Hepatocyte (in vitro differentiated cells): ENCODE data around the gene NKAIN2. TPM values are rescaled to one million over a fixed set of nuclear protein-coding genes. Genes with fewer than 3 reads are reported as not detected.

Experiments used
- DNase-seq: peaks from one replicate; pipeline ENCODE4 v3.0.0-alpha.2; 2016; ENCODE audit warnings: low spot score
- H2AFZ ChIP-seq: fragments of 200-600 bp; sonication (generic); 2 replicates; pipeline ENCODE4 v1.6.0; 2016; ENCODE audit warnings: antibody characterized with exemption, mild to moderate bottlenecking
- H3K27ac ChIP-seq: fragments of 200-600 bp; sonication (generic); 2 replicates; pipeline ENCODE4 v1.5.1; 2016; ENCODE audit warnings: mild to moderate bottlenecking
- H3K27me3 ChIP-seq: fragments of 200-600 bp; sonication (generic); 2 replicates; pipeline ENCODE4 v1.6.1; 2016
- H3K36me3 ChIP-seq: fragments of 200-600 bp; sonication (generic); replicated peaks from 2 replicates; pipeline ENCODE4 v1.5.1; 2016; ENCODE audit warnings: low read depth; ENCODE audit not compliant: insufficient read depth
- H3K4me1 ChIP-seq: fragments of 200-600 bp; sonication (generic); 2 replicates; pipeline ENCODE4 v1.5.1; 2016; ENCODE audit warnings: mild to moderate bottlenecking, moderate library complexity; ENCODE audit not compliant: insufficient read depth
- H3K4me2 ChIP-seq: fragments of 200-600 bp; sonication (generic); 2 replicates; pipeline ENCODE4 v1.6.0; 2016
- H3K4me3 ChIP-seq: fragments of 200-600 bp; sonication (generic); 2 replicates; pipeline ENCODE4 v1.5.1; 2016; ENCODE audit warnings: mild to moderate bottlenecking
- H3K79me2 ChIP-seq: fragments of 200-600 bp; sonication (generic); 2 replicates; pipeline ENCODE4 v1.6.0; 2017; ENCODE audit warnings: mild to moderate bottlenecking
- H3K9me2 ChIP-seq: fragments of 200-600 bp; sonication (generic); replicated peaks from 2 replicates; pipeline ENCODE4 v1.6.0; 2017; ENCODE audit warnings: mild to moderate bottlenecking; ENCODE audit not compliant: insufficient read depth
- H3K9me3 ChIP-seq: fragments of 200-600 bp; sonication (generic); 2 replicates; pipeline ENCODE4 v1.5.1; 2016; ENCODE audit warnings: low read depth, mild to moderate bottlenecking
- H4K20me1 ChIP-seq: fragments of 200-600 bp; sonication (generic); 2 replicates; pipeline ENCODE4 v1.6.0; 2016; ENCODE audit warnings: mild to moderate bottlenecking; ENCODE audit not compliant: insufficient read depth, poor library complexity, severe bottlenecking
- CTCF ChIP-seq: fragments of 200-600 bp; sonication (generic); IDR thresholded peaks from 2 replicates; pipeline ENCODE4 v1.5.1; 2016; ENCODE audit warnings: antibody characterized with exemption, mild to moderate bottlenecking; ENCODE audit not compliant: poor library complexity
- EZH2 ChIP-seq: fragments of 200-600 bp; sonication (generic); IDR thresholded peaks from 2 replicates; pipeline ENCODE4 v1.6.1; 2016; ENCODE audit warnings: antibody characterized with exemption, mild to moderate bottlenecking, borderline replicate concordance
- EZH2phosphoT487 ChIP-seq: fragments of 200-600 bp; sonication (generic); IDR thresholded peaks from one replicate; pipeline ENCODE4 v1.6.1; 2018; ENCODE audit warnings: antibody characterized with exemption, mild to moderate bottlenecking, low read depth, moderate library complexity; ENCODE audit not compliant: unreplicated experiment, severe bottlenecking
- WGBS: methylation state at CpG from one replicate; pipeline ENCODE4 v1.1.6; 2016; ENCODE audit warnings: low lambda C conversion rate; ENCODE audit errors: missing lambda C conversion rate; 5-methylcytosine and 5-hydroxymethylcytosine counted together
- polyA plus RNA-seq: library from polyadenylated mRNA; unstranded; fragments of >200 nt; fragmentation: Nextera tagmentation; extraction: Ambion mirVana; gene quantifications from 2 replicates; pipeline ENCODE4 v1.2.1, GENCODE V29; 2016
- total RNA-seq: library from RNA; depleted of rRNA; stranded (reverse); fragments of >200 nt; gene quantifications from 2 replicates; pipeline ENCODE4 v1.2.3, GENCODE V29; 2014

Gene NKAIN2
- total and polyA plus RNA-seq, 2 experiments from 2014 or later: 0.48 to 2.6 TPM

GRCh38 chr6:123855506-123855905 is 51.8 kb downstream of the NKAIN2 start:
- no peak overlapping the region for H3K27ac ChIP-seq
- no peak overlapping the region for H2AFZ ChIP-seq
- H3K4me3 ChIP-seq: no peak overlapping the region
- no peak overlapping the region for H3K4me2 ChIP-seq
- no peaks in the 10 kb centered on the region for H3K79me2 ChIP-seq
- H3K9me3 ChIP-seq: no peaks in the 10 kb centered on the region
- 72% methylated on average over 2 of the region's 2 CpGs for WGBS
- no peaks in the 10 kb centered on the region for H4K20me1 ChIP-seq
- TF ChIP-seq CTCF (no peak), EZH2 (no peak), EZH2phosphoT487 (no peak)
- no peaks in the 10 kb centered on the region for H3K9me2 ChIP-seq
- H3K36me3 ChIP-seq: no peaks in the 10 kb centered on the region
- no peaks in the 10 kb centered on the region for H3K27me3 ChIP-seq
- H3K4me1 ChIP-seq: no peaks in the 10 kb centered on the region
- DNase-seq: no peak

- Histone ChIP-seq H3K4me1 (no peaks in the 10 kb centered on the region), H3K9me2 (no peaks in the 10 kb centered on the region), H3K27ac (no peak overlapping the region), H3K4me3 (no peak overlapping the region), H3K79me2 (no peaks in the 10 kb centered on the region), H3K27me3 (no peaks in the 10 kb centered on the region), H3K36me3 (no peaks in the 10 kb centered on the region), H2AFZ (no peak overlapping the region), H3K9me3 (no peaks in the 10 kb centered on the region), H3K4me2 (no peak overlapping the region), H4K20me1 (no peaks in the 10 kb centered on the region)
- WGBS: 100% methylated on average over 1 of the region's 1 CpG
- DNase-seq: no peak
- no peak for TF ChIP-seq EZH2
- no peak for TF ChIP-seq CTCF
- TF ChIP-seq EZH2phosphoT487: no peak
Observed at GRCh38 chr6:123859291-123859690, 55.6 kb downstream of the NKAIN2 start.

GRCh38 chr6:123869334-123869733 is 65.7 kb downstream of the NKAIN2 start:
- H3K9me3 ChIP-seq: no peaks in the 10 kb centered on the region
- WGBS: 68% methylated on average over 2 of the region's 2 CpGs

More at GRCh38 chr6:123869334-123869733, 65.7 kb downstream of the NKAIN2 start:
- Histone ChIP-seq H3K36me3 (no peaks in the 10 kb centered on the region), H3K9me2 (no peaks in the 10 kb centered on the region), H4K20me1 (no peaks in the 10 kb centered on the region), H3K27me3 (no peaks in the 10 kb centered on the region), H3K4me2 (no peak overlapping the region), H2AFZ (no peak overlapping the region), H3K79me2 (no peaks in the 10 kb centered on the region), H3K27ac (no peak overlapping the region), H3K4me1 (no peaks in the 10 kb centered on the region), H3K4me3 (no peak overlapping the region)
- no peak for TF ChIP-seq EZH2
- TF ChIP-seq CTCF: no peak
- TF ChIP-seq EZH2phosphoT487: no peak
- DNase-seq: no peak
